T-cell (primary cell): ENCODE results near the gene COG6. TPM values are rescaled to one million over a fixed set of nuclear protein-coding genes. Genes with fewer than 3 reads are reported as not detected.
A peak's percentile ranks its signal among the peaks of the same experiment; 100 is the strongest.

Experiments
- ATAC-seq, 4 experiments: fragments of 200-7000 bp in 3 of 4; fragments of 150-1000 bp in 1 of 4; cut with Tn5 transposase; replicated peaks in 1 of 4; 1 replicate in 3 of 4; 2 replicates in 1 of 4; pipeline ENCODE4 v1.10.0; 2021; ENCODE audit warnings: moderate library complexity in 3 of 4, mild to moderate bottlenecking in 2 of 4, moderate number of reproducible peaks in 1 of 4
- CTCF ChIA-PET, 2 donors: fragments of 300-600 bp; sonication (Branson Sonifier 250); formaldehyde crosslinking; loops; one replicate each; lab custom pipeline; 2022; ENCODE audit warnings: antibody characterized with exemption in 2 of 2; lab: Charles Lee
- POLR2A ChIA-PET, 2 donors: fragments of 300-600 bp; sonication (Branson Sonifier 250); formaldehyde crosslinking; loops; one replicate each; lab custom pipeline; 2022; ENCODE audit warnings: antibody characterized with exemption in 2 of 2; lab: Charles Lee
- DNase-seq, 35 experiments: peaks; one replicate each; pipeline versions ENCODE4 v3.0.0 to v3.0.0-alpha.2; 2013 to 2023
- H3K27ac ChIP-seq: one replicate; pipeline ENCODE4 v1.5.1; 2013; ENCODE audit warnings: low read length
- H3K27me3 ChIP-seq, 2 experiments: replicated peaks in 1 of 2; 1 replicate in 1 of 2; 2 replicates in 1 of 2; pipeline versions ENCODE4 v1.6.1 to v1.7.0; 2013; ENCODE audit warnings: low read length in 1 of 2, mixed read lengths in 1 of 2; ENCODE audit not compliant: control insufficient read depth in 2 of 2, insufficient read depth in 2 of 2; ENCODE audit errors: extremely low read depth in 1 of 2
- H3K36me3 ChIP-seq, 2 donors: 1 replicate in 1 of 2; 2 replicates in 1 of 2; pipeline versions ENCODE4 v1.6.1 to v1.7.0; 2013; ENCODE audit warnings: low read length in 1 of 2; ENCODE audit not compliant: control insufficient read depth in 2 of 2, insufficient read depth in 1 of 2; ENCODE audit errors: extremely low read depth in 1 of 2
- H3K4me1 ChIP-seq, 2 experiments: 1 replicate in 1 of 2; 2 replicates in 1 of 2; pipeline versions ENCODE4 v1.6.1 to v1.7.0; 2013; ENCODE audit warnings: low read length in 2 of 2, mixed read lengths in 1 of 2; ENCODE audit not compliant: insufficient read depth in 2 of 2, control insufficient read depth in 1 of 2; ENCODE audit errors: extremely low read depth in 1 of 2
- H3K4me3 ChIP-seq, 2 donors: 1 replicate in 1 of 2; 2 replicates in 1 of 2; pipeline versions ENCODE4 v1.5.1 to v1.7.0; 2013; ENCODE audit warnings: mild to moderate bottlenecking in 2 of 2, low read length in 1 of 2, moderate library complexity in 1 of 2; ENCODE audit not compliant: control insufficient read depth in 1 of 2; ENCODE audit errors: extremely low read depth in 1 of 2
- H3K9me3 ChIP-seq: 2 replicates; pipeline ENCODE4 v1.7.0; 2013
- H3K27ac Mint-ChIP-seq, 2 donors: one replicate each; pipeline ENCODE4 v1.8.0; 2020 to 2021; ENCODE audit warnings: mild to moderate bottlenecking in 2 of 2, mixed read lengths in 2 of 2
- H3K27me3 Mint-ChIP-seq, 2 donors: one replicate each; pipeline ENCODE4 v1.8.0; 2021 to 2022; ENCODE audit warnings: mixed read lengths in 2 of 2
- H3K36me3 Mint-ChIP-seq: one replicate; pipeline ENCODE4 v1.8.0; 2021; ENCODE audit warnings: mixed read lengths
- H3K4me1 Mint-ChIP-seq, 3 donors: one replicate each; pipeline ENCODE4 v1.8.0; 2020 to 2022; ENCODE audit warnings: mixed read lengths in 3 of 3, mild to moderate bottlenecking in 1 of 3
- H3K4me3 Mint-ChIP-seq, 3 donors: one replicate each; pipeline ENCODE4 v1.8.0; 2020 to 2022; ENCODE audit warnings: mild to moderate bottlenecking in 3 of 3, mixed read lengths in 3 of 3, moderate library complexity in 3 of 3
- H3K9me3 Mint-ChIP-seq, 3 donors: one replicate each; pipeline ENCODE4 v1.8.0; 2020 to 2022; ENCODE audit warnings: mixed read lengths in 3 of 3
- whole genome bisulfite sequencing: methylation state at CpG from one replicate; pipeline ENCODE4 v1.1.5; 2013; ENCODE audit warnings: missing lambda C conversion rate; ENCODE audit not compliant: insufficient coverage; 5-methylcytosine and 5-hydroxymethylcytosine counted together
- total RNA-seq, 35 experiments: library from RNA in 6 of 35; stranded (reverse) in 6 of 35; fragments of 120-200 nt in 1 of 35; gene quantifications; one replicate each; pipeline versions ENCODE4 v1.2.1 to v1.2.4 and lab custom pipeline; 2013 to 2026

The COG6 gene
- total RNA-seq, 5 donors from 2014 or later (not counting 1 experiment from before 2014, with no cell fraction given), result 28.4 to 31.7 (median 30.7) TPM

DNA sequence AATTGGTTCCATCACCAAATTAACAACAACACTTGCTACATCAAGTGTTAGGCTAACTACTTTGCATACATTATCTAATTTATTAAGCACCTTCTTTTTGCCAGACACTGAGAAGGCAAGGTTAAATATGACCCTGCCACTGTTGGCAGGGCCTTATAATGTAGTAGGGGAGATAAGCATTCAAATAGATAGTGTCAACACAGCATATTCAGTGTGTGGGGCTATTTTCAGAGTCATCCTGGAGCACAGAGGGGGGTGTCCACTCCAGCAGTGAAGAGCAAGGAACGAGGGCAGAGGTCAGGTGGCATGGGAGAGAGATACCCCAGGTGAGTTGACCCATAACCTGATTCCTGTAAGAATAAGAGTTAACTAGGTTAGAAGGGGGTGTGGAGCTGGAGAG, 121.6 kb downstream of the COG6 start:
- Histone ChIP-seq H3K4me1 (peaks cover 9% of the 10 kb centered on the region in 2 experiments), H3K27ac (no peak overlapping the region), H3K27me3 (no peaks in the 10 kb centered on the region), H3K4me3 (no peak overlapping the region), H3K36me3 (no peaks in the 10 kb centered on the region), H3K9me3 (no peaks in the 10 kb centered on the region)
- ChIA-PET CTCF (interaction anchor here in 1 of 2 donors (0.7 to 1.5 kb wide), 3 partner anchors 9 to 1165 kb away, joined by 3 read pairs; no protein-coding TSS in a partner anchor), POLR2A (no interaction called here)
- WGBS, result 77% methylated on average over 1 of the region's 1 CpG
- Mint-ChIP-seq H3K36me3 (peaks cover 3% of the 10 kb centered on the region), H3K27ac (no peak overlapping the region), H3K27me3 (no peaks in the 10 kb centered on the region), H3K4me1 (peaks cover 23 to 43% (median 43%) of the 10 kb centered on the region in 3 donors), H3K4me3 (no peak overlapping the region), H3K9me3 (no peaks in the 10 kb centered on the region)
- ATAC-seq, result no peak
- DNase-seq, result no peak

DNA sequence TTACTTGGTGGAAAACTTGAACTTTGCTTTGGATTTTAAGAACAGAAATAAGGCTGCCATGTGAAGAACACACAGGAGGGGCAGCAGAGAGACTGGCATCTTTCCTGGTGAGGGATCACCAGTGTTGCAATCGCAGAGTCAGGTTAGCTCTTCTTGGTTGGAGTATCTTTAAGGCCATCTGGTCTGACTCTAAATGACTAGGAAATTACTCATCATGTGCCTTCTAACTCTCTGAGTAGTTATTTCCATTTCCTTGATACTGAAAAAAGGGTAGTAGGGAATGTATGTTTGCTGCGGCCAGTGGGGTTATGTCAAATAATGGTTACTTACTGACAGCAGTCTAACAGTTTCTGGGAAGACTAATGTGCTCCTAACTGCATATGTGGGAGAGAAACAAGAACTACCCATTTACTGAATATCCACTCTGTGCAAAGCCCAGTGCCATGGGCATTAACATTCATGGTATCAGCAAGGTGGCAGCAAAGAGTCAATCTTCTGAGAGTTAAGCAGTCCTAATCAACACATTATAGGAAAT, 122.1 kb downstream of the COG6 start:
- peaks cover 23 to 43% (median 43%) of the 10 kb centered on the region in 3 donors for H3K4me1 Mint-ChIP-seq
- DNase-seq (peak in 16 of 35 experiments; percentile 4 to 52 (median 12)), ATAC-seq (peak; percentile 44 to 70 (median 65))
- Histone ChIP-seq H3K4me3 (no peak overlapping the region), H3K36me3 (no peaks in the 10 kb centered on the region), H3K27ac (no peak overlapping the region), H3K27me3 (no peaks in the 10 kb centered on the region), H3K4me1 (peaks cover 9% of the 10 kb centered on the region in 2 experiments), H3K9me3 (no peaks in the 10 kb centered on the region)
- 67% methylated on average over 1 of the region's 2 CpGs for WGBS
- H3K27ac Mint-ChIP-seq, result peak overlapping the region in 1 of 2 donors; percentile 52
- no peaks in the 10 kb centered on the region for H3K9me3 Mint-ChIP-seq
- H3K36me3 Mint-ChIP-seq, result no peaks in the 10 kb centered on the region
- ChIA-PET CTCF (interaction anchor here (0.5 to 1.5 kb wide), 4 partner anchors 10 to 1165 kb away, joined by 3 to 4 read pairs (median 3); no protein-coding TSS in a partner anchor), POLR2A (no interaction called here)
- H3K4me3 Mint-ChIP-seq, result no peak overlapping the region
- no peaks in the 10 kb centered on the region for H3K27me3 Mint-ChIP-seq

DNA sequence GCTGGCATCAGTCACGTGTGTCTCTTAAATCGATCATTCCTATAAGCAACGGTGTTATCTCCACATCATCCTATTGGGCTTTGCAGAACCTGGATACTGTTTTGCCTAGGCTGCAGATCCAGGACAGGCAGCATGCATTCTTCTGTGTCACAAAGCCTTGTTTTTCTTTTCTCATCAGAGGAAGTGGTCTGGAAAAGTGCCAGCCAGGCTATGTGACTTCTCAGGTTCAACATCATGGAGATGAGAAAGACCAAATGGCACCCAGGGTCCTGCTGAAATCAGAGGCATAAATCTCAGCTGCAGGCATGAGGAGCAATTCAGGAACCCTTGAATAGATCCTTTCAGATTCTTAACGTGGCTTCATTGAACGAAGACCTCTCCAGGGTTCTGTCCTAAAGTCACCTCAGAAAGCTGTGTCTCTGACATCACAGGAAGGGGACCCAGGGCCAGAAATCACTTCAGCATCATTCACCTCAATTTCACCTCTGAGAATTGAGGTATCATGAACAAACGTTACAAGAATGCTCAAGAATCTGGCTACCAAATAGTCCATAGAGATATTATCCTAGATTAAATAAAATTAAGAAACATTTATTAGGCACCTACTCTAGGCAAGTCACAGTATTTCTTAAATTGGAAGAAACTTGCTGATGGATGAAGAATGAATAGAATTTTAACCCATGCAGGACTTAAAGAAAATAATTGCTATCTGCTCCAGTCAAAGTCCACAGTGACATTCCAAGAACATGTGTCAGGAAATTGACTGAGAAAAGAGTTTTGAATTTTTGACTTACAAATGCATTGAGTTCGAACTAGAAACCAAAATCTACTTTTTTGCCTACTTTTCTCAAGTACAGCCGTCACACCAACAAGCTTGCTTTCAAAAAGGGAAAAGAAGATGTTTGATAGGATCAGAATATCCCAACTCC, 124.1 kb downstream of the COG6 start:
- ATAC-seq, result peak; percentile 74 to 79 (median 78)
- H3K4me3 ChIP-seq, result no peak overlapping the region
- peaks cover 23 to 43% (median 43%) of the 10 kb centered on the region in 3 donors for H3K4me1 Mint-ChIP-seq
- ChIA-PET CTCF (interaction anchor here in 1 of 2 donors (0.6 to 1.6 kb wide), 3 partner anchors 20 to 1177 kb away, joined by 4 to 5 read pairs (median 4); no protein-coding TSS in a partner anchor), POLR2A (interaction anchor here in 1 of 2 donors (0.7 kb wide), 1 partner anchor 651 kb away, joined by 4 read pairs; no protein-coding TSS in a partner anchor)
- WGBS, result 69% methylated on average over 5 of the region's 8 CpGs
- peak overlapping the region in 2 of 3 donors; percentile 14 to 21 for H3K4me3 Mint-ChIP-seq
- H3K27ac ChIP-seq, result no peak overlapping the region
- DNase-seq, result peak; percentile 34 to 76 (median 61)
- H3K9me3 ChIP-seq, result no peaks in the 10 kb centered on the region
- no peaks in the 10 kb centered on the region for H3K27me3 Mint-ChIP-seq
- no peaks in the 10 kb centered on the region for H3K36me3 ChIP-seq
- H3K9me3 Mint-ChIP-seq, result no peaks in the 10 kb centered on the region
- peaks cover 9% of the 10 kb centered on the region in 2 experiments for H3K4me1 ChIP-seq
- H3K36me3 Mint-ChIP-seq, result no peaks in the 10 kb centered on the region
- peak overlapping the region; percentile 79 to 84 for H3K27ac Mint-ChIP-seq
- no peaks in the 10 kb centered on the region for H3K27me3 ChIP-seq

DNA sequence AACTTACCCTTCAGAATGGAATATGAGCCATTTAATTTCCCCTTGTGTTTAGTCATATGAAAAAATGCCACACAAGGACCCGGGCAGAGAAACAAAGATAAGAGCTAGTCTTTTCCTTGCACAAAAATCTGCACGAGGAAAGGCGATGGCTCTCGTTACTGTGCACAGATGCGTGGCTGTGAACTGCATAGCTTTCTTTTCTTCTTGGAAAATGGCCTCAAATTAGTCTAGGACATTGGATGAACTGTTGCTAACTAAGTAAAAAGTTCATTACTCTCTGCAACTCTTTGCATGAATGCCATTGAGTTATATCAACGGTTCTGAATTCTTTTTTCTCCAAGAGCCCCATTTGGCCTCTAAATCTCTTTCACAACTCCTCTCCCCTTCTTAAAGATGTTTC, 125.2 kb downstream of the COG6 start:
- no peak overlapping the region for H3K27ac ChIP-seq
- peaks cover 9% of the 10 kb centered on the region in 2 experiments for H3K4me1 ChIP-seq
- H3K9me3 ChIP-seq, result no peaks in the 10 kb centered on the region
- H3K36me3 Mint-ChIP-seq, result no peaks in the 10 kb centered on the region
- no peak overlapping the region for H3K4me3 ChIP-seq
- H3K36me3 ChIP-seq, result no peaks in the 10 kb centered on the region
- no peaks in the 10 kb centered on the region for H3K27me3 ChIP-seq
- 89% methylated on average over 4 of the region's 6 CpGs for WGBS
- H3K4me3 Mint-ChIP-seq, result no peak overlapping the region
- H3K4me1 Mint-ChIP-seq, result peaks cover 23 to 43% (median 43%) of the 10 kb centered on the region in 3 donors
- ChIA-PET CTCF (interaction anchor here in 1 of 2 donors (0.8 to 1.2 kb wide), 2 partner anchors 19 to 1223 kb away, joined by 3 to 4 read pairs; no protein-coding TSS in a partner anchor), POLR2A (no interaction called here)
- H3K9me3 Mint-ChIP-seq, result no peaks in the 10 kb centered on the region
- DNase-seq, result no peak
- no peak overlapping the region for H3K27ac Mint-ChIP-seq
- H3K27me3 Mint-ChIP-seq, result peaks cover 0 to 2% of the 10 kb centered on the region in 2 donors
- no peak for ATAC-seq

GRCh38 chr13:39781381-39781780, 125.9 kb downstream of the COG6 start:
- Histone ChIP-seq H3K36me3 (no peaks in the 10 kb centered on the region), H3K27ac (no peak overlapping the region), H3K4me1 (peaks cover 9% of the 10 kb centered on the region in 2 experiments), H3K27me3 (no peaks in the 10 kb centered on the region), H3K9me3 (no peaks in the 10 kb centered on the region), H3K4me3 (no peak overlapping the region)
- Mint-ChIP-seq H3K4me1 (peaks cover 23 to 42% (median 41%) of the 10 kb centered on the region in 3 donors), H3K4me3 (no peak overlapping the region), H3K36me3 (no peaks in the 10 kb centered on the region), H3K27ac (no peak overlapping the region), H3K27me3 (peaks cover 0 to 3% of the 10 kb centered on the region in 2 donors), H3K9me3 (no peaks in the 10 kb centered on the region)
- ChIA-PET POLR2A (no interaction called here), CTCF (interaction anchor here (0.8 kb wide), 2 partner anchors 901 to 1222 kb away, joined by 3 to 6 read pairs; no protein-coding TSS in a partner anchor)
- 36% methylated on average over 2 of the region's 2 CpGs for WGBS
- no peak for ATAC-seq
- DNase-seq, result no peak

- Histone ChIP-seq H3K9me3 (no peaks in the 10 kb centered on the region), H3K4me3 (no peak overlapping the region), H3K27ac (no peak overlapping the region), H3K27me3 (no peaks in the 10 kb centered on the region), H3K4me1 (peaks cover 7 to 9% of the 10 kb centered on the region in 2 experiments), H3K36me3 (no peaks in the 10 kb centered on the region)
- no CpG with 5 or more reads among the region's 1 CpG for WGBS
- ATAC-seq, result no peak
- DNase-seq, result no peak
- Mint-ChIP-seq H3K27ac (no peak overlapping the region), H3K36me3 (no peaks in the 10 kb centered on the region), H3K9me3 (no peaks in the 10 kb centered on the region), H3K4me3 (no peak overlapping the region), H3K4me1 (peaks cover 17 to 25% (median 25%) of the 10 kb centered on the region in 3 donors), H3K27me3 (peaks cover 0 to 3% of the 10 kb centered on the region in 2 donors)
- ChIA-PET CTCF (interaction anchor here in 1 of 2 donors (0.6 to 0.9 kb wide), 2 partner anchors 900 to 904 kb away, joined by 3 to 5 read pairs; no protein-coding TSS in a partner anchor), POLR2A (no interaction called here)
Observed at GRCh38 chr13:39783051-39783450, 127.6 kb downstream of the COG6 start.
